CD4-positive, alpha-beta T cell treated with Interferon alpha-2 for 1 hour (primary cell): Measurements from ENCODE around the gene FOXB1.
A peak's percentile ranks its signal among the peaks of the same experiment; 100 is the strongest.

Source experiments
- DNase-seq, 2 donors: peaks; one replicate each; pipeline ENCODE4 v3.0.0-alpha.2; 2020 to 2022

Gene FOXB1

DNA sequence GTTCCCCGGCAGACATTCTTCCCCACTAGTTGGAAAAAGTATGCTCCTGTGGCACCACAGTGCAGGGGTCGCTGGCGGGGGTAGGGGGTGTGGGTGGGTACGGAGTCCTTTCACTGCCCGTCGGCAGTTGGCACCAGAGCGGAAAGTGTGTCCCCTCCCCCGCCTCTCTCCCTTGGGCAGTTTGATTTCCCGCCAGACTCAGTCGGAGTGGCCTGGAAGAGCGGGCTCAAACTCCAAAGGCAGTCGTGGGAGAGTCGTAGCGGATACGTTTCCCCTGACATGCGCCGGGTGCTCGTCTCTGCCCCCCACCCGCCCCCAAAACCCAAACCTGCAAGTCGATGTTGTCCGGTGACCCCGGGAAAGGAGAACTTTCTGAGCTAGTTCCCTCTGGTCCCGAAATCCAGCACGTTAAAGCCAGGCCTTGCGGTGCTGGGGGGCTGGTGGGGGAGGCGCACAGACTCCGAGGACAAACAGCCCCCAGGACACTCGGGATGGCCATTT, 4.4 kb upstream of the FOXB1 start:
- DNase-seq = peak in 1 of 2 donors; percentile 7

GRCh38 chr15:60000113-60000823, 3.8 kb upstream of the FOXB1 start:
- DNase-seq = peak in 1 of 2 donors; percentile 12

DNA sequence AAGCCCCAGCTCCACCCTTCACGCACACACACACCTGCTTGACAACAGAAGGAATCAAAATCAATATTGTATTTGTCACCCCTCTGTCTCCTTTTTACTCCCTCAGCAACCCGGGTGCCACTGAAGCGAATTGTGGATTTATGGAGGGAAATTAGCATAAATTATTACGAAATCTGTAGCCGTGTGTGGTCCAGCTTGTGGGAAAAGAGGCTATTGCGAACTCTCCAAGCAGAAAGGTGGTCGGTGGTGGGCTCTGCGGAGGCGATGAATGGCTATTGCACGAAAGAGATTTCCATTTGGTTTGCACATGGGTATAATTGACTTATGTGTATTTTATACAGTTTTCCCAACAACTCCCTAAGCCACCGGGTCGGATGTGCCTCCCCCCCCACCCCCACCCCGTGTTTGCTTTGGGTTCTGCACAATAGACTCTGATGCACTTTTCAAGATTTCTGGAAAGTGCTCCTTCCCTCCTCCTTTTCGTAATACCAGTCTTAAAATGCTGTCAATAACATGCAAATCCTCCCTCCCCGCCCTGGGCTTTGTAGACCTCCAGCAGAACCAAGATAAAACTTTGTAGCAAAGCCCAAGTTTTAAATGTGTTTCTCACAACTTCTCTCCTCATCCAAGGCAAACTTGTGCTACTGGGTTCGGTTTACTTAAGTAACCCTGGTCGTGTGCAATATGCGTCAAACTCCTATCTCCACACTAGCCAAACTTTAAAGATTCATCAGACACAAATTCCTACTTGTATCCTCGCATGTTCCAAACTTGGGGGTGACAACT, 3.1 kb upstream of the FOXB1 start:
- DNase-seq = no peak

- peak in 1 of 2 donors; percentile 15 for DNase-seq
Measured at GRCh38 chr15:60001610-60002527, 2.2 kb upstream of the FOXB1 start.

DNA sequence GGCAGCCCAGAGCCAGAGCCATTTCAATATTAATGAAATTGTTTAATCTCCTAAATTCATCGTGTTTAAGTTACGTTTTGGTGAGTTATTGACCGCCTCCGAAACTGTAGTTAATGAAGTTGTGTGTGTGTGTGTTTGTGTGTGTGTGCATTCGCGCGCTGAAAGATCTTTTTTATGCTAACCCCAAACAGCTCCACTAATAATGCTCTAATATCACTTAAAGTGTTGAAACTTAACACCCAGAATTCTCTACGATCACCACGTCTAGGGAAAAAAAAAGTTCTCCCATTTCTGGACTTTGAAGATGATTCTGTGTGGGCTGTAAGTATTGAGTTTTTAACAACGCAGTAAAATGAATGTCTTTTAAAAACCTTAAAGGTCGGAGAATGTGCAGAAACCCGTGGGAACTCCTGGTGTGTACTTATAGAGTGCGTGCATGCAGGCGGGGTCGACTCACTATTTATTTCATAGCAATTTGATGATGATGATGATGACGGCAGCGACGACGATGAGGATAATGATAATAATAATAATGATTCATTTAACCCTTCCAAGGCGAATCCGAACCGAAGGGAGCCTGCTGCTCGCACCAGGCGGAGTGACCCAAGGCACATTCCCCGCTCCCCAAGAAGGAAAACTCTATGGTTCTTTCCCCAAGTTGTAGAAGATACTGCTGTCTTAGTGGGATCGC, 1.4 kb upstream of the FOXB1 start:
- DNase-seq = peak in 1 of 2 donors; percentile 4

DNA sequence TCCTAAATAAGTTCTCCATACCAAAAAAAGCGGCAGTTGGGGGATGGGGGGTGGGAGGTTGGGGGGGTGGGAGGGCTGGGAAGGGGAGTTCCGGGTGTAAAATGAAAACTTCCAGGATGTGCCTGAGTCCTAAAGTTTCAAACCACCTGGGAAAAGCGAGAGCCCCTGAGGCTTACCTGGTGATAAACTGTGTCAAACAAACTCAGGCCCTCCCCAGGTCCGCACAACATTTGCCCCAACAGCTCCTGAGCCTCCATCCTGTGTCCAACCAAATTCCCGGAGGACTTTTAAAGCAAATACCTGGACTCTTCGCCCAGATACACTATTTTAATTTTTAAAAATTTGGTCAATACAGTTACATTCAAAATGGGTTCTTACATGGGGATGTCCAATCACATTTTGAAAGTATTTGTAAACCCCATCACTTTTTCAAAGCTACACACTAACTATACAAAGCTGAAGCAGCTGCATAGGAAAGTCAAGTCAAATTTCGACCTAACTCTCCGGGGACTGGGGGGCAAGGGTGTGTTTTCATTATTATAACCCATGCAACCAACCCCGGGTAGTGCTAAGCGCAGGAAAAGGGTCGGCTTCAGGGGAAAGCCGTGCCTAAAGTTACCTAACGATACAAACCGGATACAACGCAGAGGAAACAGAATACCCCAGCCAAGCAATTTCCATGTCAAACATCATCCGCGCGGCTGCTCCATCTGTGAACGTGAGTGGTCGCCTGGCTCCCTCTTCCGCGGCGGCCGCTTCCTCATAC, 685 bp upstream of the FOXB1 start:
- DNase-seq = peak in 1 of 2 donors; percentile 32

- peak in 1 of 2 donors; percentile 35 for DNase-seq
Measured at GRCh38 chr15:60004846-60005351, 788 bp downstream of the FOXB1 start.

DNA sequence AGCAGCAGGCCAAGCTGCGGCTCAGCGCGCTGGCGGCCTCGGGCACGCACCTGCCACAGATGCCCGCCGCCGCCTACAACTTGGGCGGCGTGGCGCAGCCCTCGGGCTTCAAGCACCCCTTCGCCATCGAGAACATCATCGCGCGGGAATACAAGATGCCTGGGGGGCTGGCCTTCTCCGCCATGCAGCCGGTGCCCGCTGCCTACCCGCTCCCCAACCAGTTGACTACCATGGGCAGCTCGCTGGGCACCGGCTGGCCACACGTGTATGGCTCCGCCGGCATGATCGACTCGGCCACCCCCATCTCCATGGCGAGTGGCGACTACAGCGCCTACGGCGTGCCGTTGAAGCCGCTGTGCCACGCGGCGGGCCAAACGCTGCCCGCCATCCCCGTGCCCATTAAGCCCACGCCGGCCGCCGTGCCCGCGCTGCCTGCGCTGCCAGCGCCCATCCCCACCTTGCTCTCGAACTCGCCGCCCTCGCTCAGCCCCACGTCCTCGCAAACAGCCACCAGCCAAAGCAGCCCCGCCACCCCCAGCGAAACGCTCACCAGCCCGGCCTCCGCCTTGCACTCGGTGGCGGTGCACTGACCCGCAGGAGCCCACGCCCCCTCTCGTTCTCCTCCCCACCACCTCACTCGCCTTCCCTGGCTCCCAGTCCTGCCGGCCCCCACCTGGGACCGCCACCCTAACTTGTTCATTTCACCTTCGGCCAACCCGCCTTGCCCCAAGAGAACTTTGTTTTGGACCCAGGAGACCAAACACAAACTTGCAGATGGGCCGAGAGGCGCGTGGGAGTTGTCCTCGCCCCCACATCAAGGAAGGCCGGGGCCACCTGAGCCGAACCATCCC, 1.5 kb downstream of the FOXB1 start:
- no peak for DNase-seq

DNA sequence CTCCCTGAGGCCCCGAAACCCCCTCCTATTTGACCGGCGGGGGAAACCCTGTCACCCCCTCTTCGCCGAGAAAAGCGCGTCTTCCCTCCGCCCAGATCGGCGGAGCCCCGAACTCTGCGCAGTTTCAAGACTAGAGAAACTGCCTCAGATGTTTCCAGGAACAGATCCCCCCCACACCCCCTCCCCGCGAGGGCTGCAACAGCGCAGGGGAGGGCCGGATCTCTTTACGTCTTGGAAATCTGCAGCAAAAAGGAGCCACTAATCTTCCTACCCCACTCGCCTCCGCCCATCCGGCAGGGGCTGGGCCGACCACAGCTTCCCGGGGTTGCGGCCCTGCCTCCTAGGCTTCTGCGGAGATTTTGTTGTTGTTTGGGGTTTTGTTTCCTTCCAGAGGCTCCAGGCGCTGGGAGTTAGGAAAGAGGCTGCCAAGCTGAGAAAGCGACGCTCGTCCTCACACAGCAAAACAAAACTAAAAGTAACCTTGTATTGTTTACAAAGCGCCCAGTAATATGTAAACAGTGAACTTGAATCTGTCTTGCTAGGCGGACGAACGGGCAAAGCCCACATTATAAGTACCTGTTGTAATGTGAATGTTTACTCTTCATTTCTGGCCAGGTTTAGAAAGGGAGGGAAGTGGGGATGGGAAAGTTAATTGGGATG, 2.2 kb downstream of the FOXB1 start:
- DNase-seq = peak; percentile 54 to 76

DNA sequence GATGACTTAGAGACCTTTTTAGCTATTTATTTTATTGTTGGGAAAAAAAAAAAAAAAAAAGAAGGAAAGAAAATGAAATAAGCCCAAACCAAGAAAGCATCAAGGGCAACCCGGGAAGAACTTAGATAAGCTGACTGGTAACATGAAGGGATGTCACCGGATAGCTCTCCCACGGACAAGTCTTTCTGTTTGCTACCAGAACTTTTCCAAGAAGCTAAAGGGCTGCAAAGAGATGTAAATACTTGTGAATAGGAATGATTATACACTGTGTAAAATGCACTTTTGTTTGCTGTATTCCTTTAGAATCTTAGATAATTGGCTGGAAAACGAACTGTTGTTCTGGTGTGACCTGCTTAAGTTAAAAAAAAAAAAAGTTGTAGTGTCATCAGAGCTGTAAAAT, 2.8 kb downstream of the FOXB1 start:
- no peak for DNase-seq

- DNase-seq = no peak
Measured at GRCh38 chr15:60009124-60009960, 5.2 kb downstream of the FOXB1 start.

DNA sequence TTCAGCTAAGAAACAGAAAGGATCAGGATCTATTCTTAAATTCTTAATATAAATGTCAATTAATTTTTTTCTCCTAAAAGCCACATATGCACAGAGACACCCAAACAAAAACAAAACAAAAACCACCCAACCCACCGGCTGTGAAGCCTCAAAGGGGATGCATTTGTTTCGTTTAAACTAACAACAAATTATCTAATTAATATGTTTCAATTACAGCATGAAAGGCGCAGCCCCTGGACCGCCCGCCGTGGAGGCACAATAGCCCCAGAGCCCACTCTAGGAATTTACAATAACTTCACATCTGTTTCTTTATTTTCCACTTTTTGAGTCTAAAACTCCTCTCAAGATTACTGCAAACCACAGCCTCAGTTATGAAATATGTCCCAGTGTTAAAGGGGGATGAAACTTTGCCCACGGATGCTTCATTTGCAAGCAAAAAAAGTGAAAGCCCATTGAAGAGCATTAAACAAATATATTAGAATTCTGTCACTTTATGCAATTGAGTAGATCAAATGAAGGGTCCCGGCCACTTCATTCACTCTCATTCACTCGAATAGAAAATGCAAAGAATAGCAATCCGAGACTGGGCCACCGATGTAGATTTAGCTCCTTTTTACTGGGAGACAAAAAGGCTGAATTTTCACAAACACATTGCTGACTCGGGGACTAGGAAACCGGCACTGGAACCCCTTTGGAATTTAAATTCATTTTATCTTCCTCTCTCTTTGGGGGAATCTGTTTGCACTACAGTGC, 6.0 kb downstream of the FOXB1 start:
- DNase-seq = no peak

DNA sequence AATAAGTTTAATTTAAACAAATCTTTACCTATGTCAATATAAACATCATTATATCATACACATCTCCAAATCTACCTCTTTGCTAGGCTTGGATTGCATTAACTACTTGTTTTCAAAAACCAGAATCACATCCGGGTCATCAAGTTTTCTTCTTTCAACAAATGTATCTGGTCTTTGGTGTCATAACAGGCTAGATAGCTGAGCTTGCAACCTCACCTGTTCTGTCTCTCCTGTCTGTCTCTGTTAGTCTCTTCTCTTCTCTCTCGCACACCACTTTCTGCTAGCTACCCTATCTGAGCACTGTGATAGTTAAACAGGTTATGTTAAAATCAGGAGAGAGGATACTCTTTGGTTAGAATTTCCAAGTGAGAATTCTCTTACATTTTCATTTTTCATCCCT, 6.7 kb downstream of the FOXB1 start:
- DNase-seq = no peak

DNA sequence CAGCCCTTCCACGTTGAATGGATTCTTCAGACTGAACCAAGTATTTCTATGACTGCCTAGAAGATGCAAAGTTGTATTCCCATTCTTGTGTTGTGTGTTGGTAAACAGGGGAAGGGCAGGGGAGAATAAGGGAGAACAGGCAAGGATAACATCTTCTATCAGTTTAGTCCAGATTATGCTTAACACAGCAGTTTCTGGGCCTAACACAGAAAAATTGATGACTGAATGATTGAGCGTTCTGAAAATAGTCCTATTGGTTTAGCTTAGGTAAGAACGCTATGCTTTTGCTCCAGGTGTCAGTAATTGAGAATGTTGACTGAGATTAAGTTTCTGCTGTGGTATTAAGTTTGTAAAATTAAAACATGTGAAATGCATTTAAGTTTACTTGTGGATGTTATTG, 8.6 kb downstream of the FOXB1 start:
- DNase-seq = no peak

DNA sequence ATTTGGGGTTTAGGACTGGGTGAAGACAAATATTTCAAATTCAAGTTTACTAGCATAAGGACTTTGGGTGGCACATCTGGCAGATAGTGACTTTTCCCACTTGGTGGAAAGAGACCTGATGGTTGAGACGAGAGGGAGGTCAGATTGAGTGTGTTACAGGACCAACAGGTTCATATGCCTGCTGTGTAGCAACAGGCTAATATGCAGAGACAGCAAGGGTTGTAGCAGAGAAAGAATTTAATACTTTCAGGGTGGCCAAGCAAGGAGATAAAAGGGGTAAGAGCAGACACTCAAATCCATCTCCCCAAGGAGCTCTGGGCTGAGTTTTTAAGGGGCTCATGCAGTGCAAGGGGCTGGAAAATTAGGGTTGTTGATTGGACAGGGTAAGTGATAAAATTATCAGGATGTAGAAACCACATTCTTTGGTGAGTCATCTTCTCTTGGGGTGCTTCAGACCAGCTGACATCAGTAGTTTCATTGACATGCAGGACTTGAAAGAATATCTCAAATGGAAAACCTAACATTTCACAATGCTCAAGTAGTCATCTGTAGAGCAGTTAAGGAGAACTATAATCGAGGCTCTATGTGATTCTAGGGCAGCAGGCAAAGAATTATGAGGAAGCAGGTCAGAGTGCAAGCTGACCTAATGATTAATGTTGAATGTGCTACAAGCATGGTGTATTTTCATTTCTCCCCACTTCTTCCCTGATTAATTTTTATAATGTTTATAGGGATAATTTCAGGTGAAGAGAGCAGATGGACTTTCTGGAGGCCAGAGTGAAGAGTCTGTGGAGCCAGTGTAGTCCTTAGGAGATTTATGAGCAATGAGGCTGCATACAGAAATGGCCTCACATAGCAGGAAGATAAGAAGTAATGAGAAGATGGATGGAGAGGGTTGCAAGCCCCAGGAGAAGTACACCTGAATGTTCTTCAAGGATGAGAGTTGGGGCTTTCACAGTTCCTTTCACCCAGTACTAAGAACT, 13.7 kb downstream of the FOXB1 start:
- peak in 1 of 2 donors; percentile 6 for DNase-seq

GRCh38 chr15:60020736-60021135, 16.6 kb downstream of the FOXB1 start:
- no peak for DNase-seq
